Measurements from ENCODE around the gene KDM4B.

Gene KDM4B

DNA sequence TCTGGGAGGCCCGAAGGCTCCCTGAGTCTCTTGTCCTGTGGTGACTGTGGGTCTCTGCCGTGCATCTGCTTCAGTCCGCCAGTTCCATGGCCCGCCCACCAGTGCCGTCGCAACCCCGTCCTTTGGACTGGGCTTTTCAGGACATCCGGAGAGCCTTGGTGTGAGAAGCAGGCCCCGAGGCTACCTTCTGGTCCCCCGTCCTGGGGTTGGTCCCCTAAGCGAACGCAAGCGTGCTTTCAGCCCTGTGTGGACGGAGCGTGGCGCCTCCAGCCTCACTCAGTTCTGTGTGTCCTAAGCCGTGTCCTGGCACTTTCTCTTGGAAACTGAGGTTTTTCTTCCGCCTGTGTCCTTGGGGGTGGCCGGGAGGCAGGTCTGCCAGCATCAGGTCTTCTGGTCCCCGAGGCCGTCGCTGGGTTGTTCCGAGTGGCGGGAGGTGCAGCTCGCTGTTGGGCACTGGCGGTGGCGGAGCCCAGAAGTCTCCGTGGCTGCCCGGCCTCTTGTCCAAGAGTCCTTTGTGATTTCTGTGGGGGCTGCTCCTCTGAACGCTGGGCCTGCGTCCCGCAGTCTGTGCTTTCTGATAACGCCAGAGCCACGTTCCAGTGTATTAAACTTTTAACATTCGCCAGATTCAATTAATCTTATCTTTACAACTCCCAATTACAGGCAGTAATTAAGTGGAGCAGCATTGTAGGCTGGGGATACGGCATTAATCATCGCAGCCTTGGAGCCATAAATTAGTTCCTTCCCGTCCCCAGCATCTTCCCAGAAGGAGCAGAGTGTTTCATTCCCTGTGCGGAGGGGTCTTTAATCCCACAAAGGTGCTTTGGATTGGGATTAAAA lies 99.5 kb downstream of the KDM4B start:
- no CpG with 5 or more reads among the region's 39 CpGs for WGBS (ENCODE audit: insufficient coverage, insufficient read length)
- H3K4me3 ChIP-seq (ENCODE audit: low read length), result no peak overlapping the region
- no peaks in the 10 kb centered on the region for H3K9me3 ChIP-seq (ENCODE audit: control insufficient read depth, insufficient read depth, low read length)
- H3K4me1 ChIP-seq (ENCODE audit: control insufficient read depth, insufficient read depth, low read length), result peaks cover 4% of the 10 kb centered on the region; the same call in 1 of the 2 replicates
- no peak overlapping the region for H3K27ac ChIP-seq (ENCODE audit: low read length)
- H3K27me3 ChIP-seq (ENCODE audit: control insufficient read depth, insufficient read depth, low read length), result no peaks in the 10 kb centered on the region
- H3K36me3 ChIP-seq (ENCODE audit: control insufficient read depth, insufficient read depth, low read length), result no peaks in the 10 kb centered on the region
- no peak for DNase-seq (ENCODE audit: low read depth, low spot score)

DNA sequence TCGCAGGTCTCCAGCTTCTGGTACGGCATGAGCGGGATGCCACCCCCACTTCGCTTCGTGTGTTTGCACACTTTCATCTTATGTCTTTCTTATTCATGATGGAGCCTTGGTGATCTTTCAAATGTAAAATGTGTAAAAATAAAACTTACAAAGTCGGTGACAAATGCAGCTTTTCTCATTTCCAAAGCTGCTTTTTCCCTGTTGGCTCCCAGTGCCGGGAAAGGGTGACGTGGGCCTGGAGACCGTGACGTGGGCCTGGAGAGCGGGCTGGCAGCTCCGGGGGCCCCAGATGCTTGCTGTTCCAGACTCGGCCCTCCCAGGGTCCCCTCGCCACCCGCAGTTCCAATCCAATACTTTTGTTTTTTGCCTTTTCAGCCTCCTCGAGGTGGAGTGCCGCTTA lies 101.4 kb downstream of the KDM4B start:
- no peak for DNase-seq (ENCODE audit: low read depth, low spot score)
- no CpG with 5 or more reads among the region's 17 CpGs for WGBS (ENCODE audit: insufficient coverage, insufficient read length)
- H3K27me3 ChIP-seq (ENCODE audit: control insufficient read depth, insufficient read depth, low read length), result no peaks in the 10 kb centered on the region

DNA sequence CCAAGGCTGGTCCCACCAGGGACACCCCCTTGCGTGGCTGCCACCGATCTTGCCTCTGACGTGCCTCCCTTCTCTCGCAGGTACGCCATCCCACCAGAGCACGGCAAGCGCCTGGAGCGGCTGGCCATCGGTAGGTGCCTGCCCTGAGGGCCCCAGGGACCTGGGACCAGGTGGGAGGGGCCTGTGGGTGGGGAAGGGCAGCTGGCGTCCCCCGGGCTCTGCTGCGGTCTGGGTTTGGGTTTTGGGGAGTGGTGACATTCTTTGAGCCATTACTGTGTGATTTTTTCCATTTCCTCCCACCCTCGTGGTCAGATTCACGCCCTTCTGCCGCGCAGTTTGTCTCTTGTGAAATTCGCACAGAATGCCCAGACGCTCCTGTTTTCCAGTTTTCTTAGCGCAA lies 102.0 kb downstream of the KDM4B start:
- DNase-seq (ENCODE audit: low read depth, low spot score), result no peak
- no peaks in the 10 kb centered on the region for H3K36me3 ChIP-seq (ENCODE audit: control insufficient read depth, insufficient read depth, low read length)
- no CpG with 5 or more reads among the region's 19 CpGs for WGBS (ENCODE audit: insufficient coverage, insufficient read length)
- H3K4me3 ChIP-seq (ENCODE audit: low read length), result no peak overlapping the region
- peaks cover 6% of the 10 kb centered on the region; the same call in 1 of the 2 replicates for H3K4me1 ChIP-seq (ENCODE audit: control insufficient read depth, insufficient read depth, low read length)
- H3K27ac ChIP-seq (ENCODE audit: low read length), result no peak overlapping the region
- H3K9me3 ChIP-seq (ENCODE audit: control insufficient read depth, insufficient read depth, low read length), result no peaks in the 10 kb centered on the region
- H3K27me3 ChIP-seq (ENCODE audit: control insufficient read depth, insufficient read depth, low read length), result no peaks in the 10 kb centered on the region

More for the DNA sequence above, 101.4 kb downstream of the KDM4B start:
- Histone ChIP-seq H3K4me1 (ENCODE audit: control insufficient read depth, insufficient read depth, low read length) (peaks cover 6% of the 10 kb centered on the region; the same call in 1 of the 2 replicates), H3K9me3 (ENCODE audit: control insufficient read depth, insufficient read depth, low read length) (no peaks in the 10 kb centered on the region), H3K36me3 (ENCODE audit: control insufficient read depth, insufficient read depth, low read length) (no peaks in the 10 kb centered on the region), H3K27ac (ENCODE audit: low read length) (no peak overlapping the region), H3K4me3 (ENCODE audit: low read length) (no peak overlapping the region)

DNA sequence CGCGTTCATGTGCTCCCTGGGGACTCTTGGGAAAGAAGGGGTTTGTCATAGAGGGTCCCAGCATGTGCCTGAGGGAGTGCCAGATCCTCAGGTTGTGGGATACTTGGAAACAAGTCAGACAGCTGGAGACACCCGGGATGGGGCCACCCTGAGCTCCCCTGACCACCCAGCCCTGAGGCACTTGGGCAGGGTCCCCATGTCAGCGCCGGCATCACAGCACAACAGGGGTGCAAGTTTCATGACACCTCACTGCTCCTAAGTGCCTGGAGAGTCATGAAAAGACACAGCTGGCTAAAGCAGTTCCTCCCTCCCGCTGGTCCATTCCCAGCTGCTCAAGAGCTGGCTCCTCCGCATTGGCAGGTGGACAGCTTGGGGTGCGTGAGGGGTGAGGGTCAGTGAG lies 102.7 kb downstream of the KDM4B start:
- peaks cover 6% of the 10 kb centered on the region; the same call in 1 of the 2 replicates for H3K4me1 ChIP-seq (ENCODE audit: control insufficient read depth, insufficient read depth, low read length)
- DNase-seq (ENCODE audit: low read depth, low spot score), result no peak
- H3K9me3 ChIP-seq (ENCODE audit: control insufficient read depth, insufficient read depth, low read length), result no peaks in the 10 kb centered on the region
- no peaks in the 10 kb centered on the region for H3K36me3 ChIP-seq (ENCODE audit: control insufficient read depth, insufficient read depth, low read length)
- no CpG with 5 or more reads among the region's 8 CpGs for WGBS (ENCODE audit: insufficient coverage, insufficient read length)
- H3K27me3 ChIP-seq (ENCODE audit: control insufficient read depth, insufficient read depth, low read length), result no peaks in the 10 kb centered on the region
- no peak overlapping the region for H3K4me3 ChIP-seq (ENCODE audit: low read length)
- H3K27ac ChIP-seq (ENCODE audit: low read length), result no peak overlapping the region

DNA sequence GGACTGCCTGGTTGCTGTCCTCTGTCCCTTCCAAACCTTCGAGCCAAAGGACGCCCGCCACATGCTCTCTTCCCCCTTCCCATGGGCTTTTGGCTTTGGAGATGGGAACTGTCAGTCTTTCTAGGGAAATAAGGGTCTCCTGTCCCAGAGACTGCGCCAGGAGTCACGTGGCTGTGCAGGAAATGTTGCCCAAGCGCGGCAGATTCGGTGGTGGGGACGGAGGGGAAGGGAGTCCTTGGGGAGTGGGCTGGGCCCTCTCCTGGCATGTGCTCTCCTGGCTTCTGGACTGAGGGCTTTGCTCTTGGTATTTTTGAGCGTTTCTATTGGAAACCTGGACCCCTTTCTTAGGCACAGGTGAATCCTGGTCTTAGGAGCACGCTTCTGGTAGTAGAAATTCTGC lies 103.2 kb downstream of the KDM4B start:
- H3K27ac ChIP-seq (ENCODE audit: low read length), result no peak overlapping the region
- no CpG with 5 or more reads among the region's 11 CpGs for WGBS (ENCODE audit: insufficient coverage, insufficient read length)
- no peaks in the 10 kb centered on the region for H3K9me3 ChIP-seq (ENCODE audit: control insufficient read depth, insufficient read depth, low read length)
- peaks cover 6% of the 10 kb centered on the region; the same call in 1 of the 2 replicates for H3K4me1 ChIP-seq (ENCODE audit: control insufficient read depth, insufficient read depth, low read length)
- DNase-seq (ENCODE audit: low read depth, low spot score), result no peak
- H3K4me3 ChIP-seq (ENCODE audit: low read length), result no peak overlapping the region
- no peaks in the 10 kb centered on the region for H3K27me3 ChIP-seq (ENCODE audit: control insufficient read depth, insufficient read depth, low read length)
- H3K36me3 ChIP-seq (ENCODE audit: control insufficient read depth, insufficient read depth, low read length), result no peaks in the 10 kb centered on the region

DNA sequence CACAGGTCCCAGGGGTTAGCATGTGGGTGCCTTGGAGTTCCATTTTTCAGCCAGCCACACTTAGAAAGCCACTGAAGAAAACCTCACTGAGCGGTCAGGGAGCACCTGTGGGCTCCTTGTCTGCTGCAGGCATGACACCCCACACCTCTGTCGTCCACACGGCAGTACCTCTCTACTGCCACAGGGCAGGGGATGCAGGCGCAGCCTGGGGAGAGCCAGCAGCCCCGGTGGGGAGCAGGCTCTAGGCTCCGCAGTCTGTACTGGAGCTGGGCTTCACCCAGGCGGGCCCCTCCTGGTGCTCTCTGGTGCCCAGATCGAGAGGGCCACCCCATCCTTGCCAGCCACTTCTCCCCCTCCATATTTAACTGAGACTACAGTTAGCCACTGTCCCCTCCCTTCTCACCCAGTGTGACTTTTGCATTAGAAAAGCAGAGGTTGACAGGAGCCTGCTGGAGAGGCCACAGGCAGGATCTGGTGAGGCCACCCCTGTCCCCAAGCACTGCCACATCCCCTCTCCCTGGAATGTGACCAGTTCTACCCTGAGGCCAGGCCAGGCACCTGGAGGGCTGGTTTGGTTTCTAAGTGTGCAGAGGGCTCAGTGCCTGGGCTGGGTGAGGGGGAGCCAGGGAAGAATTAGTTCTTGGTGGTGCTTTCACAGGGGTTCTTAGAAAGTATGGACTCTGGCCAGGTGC lies 104.4 kb downstream of the KDM4B start:
- Histone ChIP-seq H3K9me3 (ENCODE audit: control insufficient read depth, insufficient read depth, low read length) (no peaks in the 10 kb centered on the region), H3K27me3 (ENCODE audit: control insufficient read depth, insufficient read depth, low read length) (no peaks in the 10 kb centered on the region), H3K36me3 (ENCODE audit: control insufficient read depth, insufficient read depth, low read length) (peaks cover 4% of the 10 kb centered on the region; the same call in 1 of the 2 replicates), H3K4me3 (ENCODE audit: low read length) (no peak overlapping the region), H3K4me1 (ENCODE audit: control insufficient read depth, insufficient read depth, low read length) (peaks cover 6% of the 10 kb centered on the region; the same call in 1 of the 2 replicates), H3K27ac (ENCODE audit: low read length) (no peak overlapping the region)
- no peak for DNase-seq (ENCODE audit: low read depth, low spot score)
- no CpG with 5 or more reads among the region's 8 CpGs for WGBS (ENCODE audit: insufficient coverage, insufficient read length)

DNA sequence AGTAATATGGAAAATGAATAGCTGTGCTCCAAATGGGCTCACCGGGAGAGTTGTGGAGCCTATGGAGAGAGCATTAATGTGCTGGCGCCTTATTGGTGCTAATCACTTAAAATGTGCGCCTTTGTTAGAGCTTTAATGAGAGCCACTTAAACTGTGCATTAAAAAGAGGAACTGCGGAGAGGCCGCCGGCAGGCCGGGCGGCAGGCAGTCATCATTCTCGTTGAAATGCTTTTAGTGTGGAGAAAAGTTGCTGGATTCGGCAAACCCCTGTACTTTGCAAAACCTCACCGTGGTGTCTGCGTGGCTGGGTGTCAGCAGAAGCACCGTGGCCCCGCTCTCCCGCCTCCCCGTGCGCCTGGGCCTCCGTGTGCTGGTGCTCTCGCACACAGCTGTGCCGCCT lies 105.5 kb downstream of the KDM4B start:
- no peaks in the 10 kb centered on the region for H3K27me3 ChIP-seq (ENCODE audit: control insufficient read depth, insufficient read depth, low read length)
- WGBS (ENCODE audit: insufficient coverage, insufficient read length), result no CpG with 5 or more reads among the region's 20 CpGs
- H3K4me1 ChIP-seq (ENCODE audit: control insufficient read depth, insufficient read depth, low read length), result peaks cover 6% of the 10 kb centered on the region; the same call in 1 of the 2 replicates
- H3K9me3 ChIP-seq (ENCODE audit: control insufficient read depth, insufficient read depth, low read length), result no peaks in the 10 kb centered on the region
- no peak for DNase-seq (ENCODE audit: low read depth, low spot score)
- H3K27ac ChIP-seq (ENCODE audit: low read length), result no peak overlapping the region
- H3K4me3 ChIP-seq (ENCODE audit: low read length), result no peak overlapping the region
- peaks cover 6% of the 10 kb centered on the region; the same call in 1 of the 2 replicates for H3K36me3 ChIP-seq (ENCODE audit: control insufficient read depth, insufficient read depth, low read length)

DNA sequence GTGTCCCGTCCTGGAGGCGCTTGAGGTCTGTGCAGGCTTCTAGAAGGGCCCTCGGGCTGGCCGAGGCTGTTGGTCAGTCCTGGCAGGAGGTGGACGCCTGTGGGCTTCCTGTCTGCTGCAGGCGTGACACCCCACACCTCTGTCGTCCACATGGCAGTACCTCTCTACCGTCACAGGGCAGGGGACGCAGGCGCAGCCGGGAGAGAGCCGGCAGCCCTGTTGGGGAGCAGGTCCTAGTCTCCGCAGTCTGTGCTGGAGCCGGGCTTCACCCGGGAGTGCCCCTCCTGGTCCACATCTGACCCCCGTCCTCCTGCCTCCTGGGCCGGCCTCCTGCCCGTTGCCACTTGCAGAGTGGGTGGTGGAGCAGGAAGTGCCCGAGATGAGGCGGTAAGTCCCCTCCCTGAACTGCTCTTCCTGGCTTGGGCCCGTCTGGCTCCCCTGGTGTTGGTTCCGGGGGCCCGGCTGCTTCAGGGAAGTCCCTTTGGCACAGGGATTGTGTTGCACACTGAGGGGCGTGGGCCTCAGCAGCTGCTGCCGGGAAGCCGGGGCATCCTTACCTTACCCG lies 106.0 kb downstream of the KDM4B start:
- Histone ChIP-seq H3K27ac (ENCODE audit: low read length) (no peak overlapping the region), H3K27me3 (ENCODE audit: control insufficient read depth, insufficient read depth, low read length) (no peaks in the 10 kb centered on the region), H3K9me3 (ENCODE audit: control insufficient read depth, insufficient read depth, low read length) (no peaks in the 10 kb centered on the region), H3K4me1 (ENCODE audit: control insufficient read depth, insufficient read depth, low read length) (peaks cover 6% of the 10 kb centered on the region; the same call in 1 of the 2 replicates), H3K36me3 (ENCODE audit: control insufficient read depth, insufficient read depth, low read length) (peaks cover 6% of the 10 kb centered on the region; the same call in 1 of the 2 replicates), H3K4me3 (ENCODE audit: low read length) (no peak overlapping the region)
- DNase-seq (ENCODE audit: low read depth, low spot score), result no peak
- no CpG with 5 or more reads among the region's 27 CpGs for WGBS (ENCODE audit: insufficient coverage, insufficient read length)

DNA sequence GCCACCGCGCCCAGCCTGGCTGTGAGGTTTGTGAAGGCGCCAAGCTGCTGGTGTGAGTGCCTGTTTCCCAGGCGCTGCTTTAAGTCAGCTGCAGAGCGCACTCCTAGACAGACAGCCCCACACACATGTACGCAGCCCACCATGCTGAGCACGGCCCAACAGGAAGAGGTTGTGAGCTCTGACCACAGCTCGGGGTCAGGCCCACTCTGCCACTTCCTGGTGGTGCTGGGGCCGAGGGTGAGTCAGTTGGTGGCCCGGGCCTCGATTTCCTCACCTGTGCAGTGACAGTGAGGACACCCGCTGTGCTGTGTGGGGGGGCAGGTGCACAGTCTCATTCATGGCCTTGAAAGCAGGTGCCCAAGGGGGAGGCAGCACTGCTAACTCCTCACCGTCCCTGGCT lies 106.7 kb downstream of the KDM4B start:
- no peaks in the 10 kb centered on the region for H3K27me3 ChIP-seq (ENCODE audit: control insufficient read depth, insufficient read depth, low read length)
- no peak for DNase-seq (ENCODE audit: low read depth, low spot score)
- no peak overlapping the region for H3K27ac ChIP-seq (ENCODE audit: low read length)
- H3K9me3 ChIP-seq (ENCODE audit: control insufficient read depth, insufficient read depth, low read length), result no peaks in the 10 kb centered on the region
- H3K36me3 ChIP-seq (ENCODE audit: control insufficient read depth, insufficient read depth, low read length), result peaks cover 6% of the 10 kb centered on the region; the same call in 1 of the 2 replicates
- no CpG with 5 or more reads among the region's 13 CpGs for WGBS (ENCODE audit: insufficient coverage, insufficient read length)
- peaks cover 3% of the 10 kb centered on the region; the same call in 1 of the 2 replicates for H3K4me1 ChIP-seq (ENCODE audit: control insufficient read depth, insufficient read depth, low read length)
- no peak overlapping the region for H3K4me3 ChIP-seq (ENCODE audit: low read length)

DNA sequence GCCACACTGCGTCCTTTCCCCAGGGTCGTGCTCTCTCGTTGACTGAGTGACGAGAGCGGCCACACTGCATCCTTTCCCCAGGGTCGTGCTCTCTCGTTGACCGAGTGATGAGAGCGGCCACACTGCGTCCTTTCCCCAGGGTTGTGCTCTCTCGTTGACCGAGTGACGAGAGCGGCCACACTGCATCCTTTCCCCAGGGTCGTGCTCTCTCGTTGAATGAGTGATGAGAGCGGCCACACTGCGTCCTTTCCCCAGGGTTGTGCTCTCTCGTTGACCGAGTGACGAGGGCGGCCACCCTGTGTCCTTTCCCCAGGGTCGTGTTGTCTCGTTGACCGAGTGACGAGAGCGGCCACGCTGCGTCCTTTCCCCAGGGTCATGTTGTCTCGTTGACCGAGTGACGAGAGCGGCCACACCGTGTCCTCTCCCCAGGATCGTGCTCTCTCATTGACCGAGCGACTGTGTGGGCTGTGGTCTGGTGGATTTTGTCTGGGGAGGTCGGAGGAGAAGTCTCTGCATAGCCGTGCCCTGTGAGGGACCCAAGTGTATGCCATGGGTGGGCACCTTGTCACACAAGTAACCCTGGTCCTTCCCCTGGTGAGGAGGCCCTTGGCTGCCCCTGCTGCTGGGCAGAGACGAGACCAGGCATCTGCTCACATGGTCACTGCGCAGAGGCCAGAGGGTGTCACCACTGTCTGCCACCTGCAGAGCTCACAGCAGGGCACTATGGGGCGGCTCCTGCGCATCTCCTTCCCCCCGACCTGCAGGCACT lies 107.7 kb downstream of the KDM4B start:
- H3K27me3 ChIP-seq (ENCODE audit: control insufficient read depth, insufficient read depth, low read length), result no peaks in the 10 kb centered on the region
- WGBS (ENCODE audit: insufficient coverage, insufficient read length), result no CpG with 5 or more reads among the region's 44 CpGs
- H3K27ac ChIP-seq (ENCODE audit: low read length), result no peak overlapping the region
- no peak overlapping the region for H3K4me3 ChIP-seq (ENCODE audit: low read length)
- H3K36me3 ChIP-seq (ENCODE audit: control insufficient read depth, insufficient read depth, low read length), result peaks cover 11% of the 10 kb centered on the region; the same call in 1 of the 2 replicates
- no peak for DNase-seq (ENCODE audit: low read depth, low spot score)
- H3K4me1 ChIP-seq (ENCODE audit: control insufficient read depth, insufficient read depth, low read length), result peaks cover 3% of the 10 kb centered on the region; the same call in 1 of the 2 replicates
- H3K9me3 ChIP-seq (ENCODE audit: control insufficient read depth, insufficient read depth, low read length), result no peaks in the 10 kb centered on the region
